B cell (primary cell): ENCODE results near the gene CAMK4. TPM values are rescaled to one million over a fixed set of nuclear protein-coding genes. Genes with fewer than 3 reads are reported as not detected.

Experiments
- ATAC-seq: fragments of 200-7000 bp; cut with Tn5 transposase; one replicate; pipeline ENCODE4 v1.10.0; 2021; ENCODE audit warnings: low read depth, mild to moderate bottlenecking, moderate number of reproducible peaks, moderate library complexity
- CTCF ChIA-PET: fragments of 350-600 bp; sonication (Branson Sonifier 250); formaldehyde crosslinking; loops from one replicate; lab custom pipeline; 2021; ENCODE audit warnings: antibody characterized with exemption, inconsistent platforms; lab: Charles Lee
- POLR2A ChIA-PET: fragments of 350-600 bp; sonication (Branson Sonifier 250); formaldehyde crosslinking; loops from one replicate; lab custom pipeline; 2021; ENCODE audit warnings: antibody characterized with exemption; lab: Charles Lee
- DNase-seq: peaks from one replicate; pipeline ENCODE4 v3.0.0; 2013
- H2AFZ ChIP-seq: 2 replicates; pipeline ENCODE4 v1.6.1; 2012; ENCODE audit warnings: mild to moderate bottlenecking, low read depth, low read length; ENCODE audit not compliant: insufficient read depth, poor library complexity, severe bottlenecking
- H3K27ac ChIP-seq, 2 donors: 1 replicate in 1 of 2; 2 replicates in 1 of 2; pipeline ENCODE4 v1.5.1; 2012 to 2013; ENCODE audit warnings: low read length in 2 of 2, mild to moderate bottlenecking in 2 of 2, moderate library complexity in 1 of 2
- H3K27me3 ChIP-seq, 4 experiments: fragments of 200-600 bp in 1 of 4; sonication (generic) in 1 of 4; replicated peaks in 1 of 4; 1 replicate in 2 of 4; 2 replicates in 2 of 4; pipeline versions ENCODE4 v1.6.1 to v1.7.0; 2013 to 2016; ENCODE audit warnings: low read length in 3 of 4, mild to moderate bottlenecking in 2 of 4, mixed read lengths in 1 of 4, moderate library complexity in 1 of 4; ENCODE audit not compliant: insufficient read depth in 4 of 4, control insufficient read depth in 3 of 4; ENCODE audit errors: control extremely low read depth in 1 of 4
- H3K36me3 ChIP-seq, 2 experiments: replicated peaks in 1 of 2; 1 replicate in 1 of 2; 2 replicates in 1 of 2; pipeline versions ENCODE4 v1.6.1 to v1.7.1; 2013; ENCODE audit warnings: low read length in 1 of 2; ENCODE audit not compliant: insufficient read depth in 2 of 2, control insufficient read depth in 1 of 2; ENCODE audit errors: control extremely low read depth in 1 of 2, extremely low read depth in 1 of 2
- H3K4me1 ChIP-seq, 2 donors: fragments of 200-600 bp in 1 of 2; sonication (generic) in 1 of 2; 1 replicate in 1 of 2; 2 replicates in 1 of 2; pipeline versions ENCODE4 v1.5.1 to v1.6.1; 2013 to 2017; ENCODE audit warnings: low read length in 2 of 2; ENCODE audit not compliant: control insufficient read depth in 2 of 2, insufficient read depth in 2 of 2
- H3K4me2 ChIP-seq: replicated peaks from 2 replicates; pipeline ENCODE3; 2012; ENCODE audit warnings: mild to moderate bottlenecking, low read depth, low read length; ENCODE audit not compliant: poor library complexity, severe bottlenecking
- H3K4me3 ChIP-seq, 5 experiments: fragments of 200-600 bp in 1 of 5; sonication (generic) in 1 of 5; 1 replicate in 3 of 5; 2 replicates in 2 of 5; pipeline versions ENCODE4 v1.5.1 to v1.7.0; 2011 to 2016; ENCODE audit warnings: low read length in 4 of 5, mild to moderate bottlenecking in 4 of 5, low read depth in 2 of 5, control low read depth in 1 of 5, moderate library complexity in 1 of 5; ENCODE audit not compliant: insufficient read depth in 1 of 5; ENCODE audit errors: control extremely low read depth in 1 of 5, extremely low read depth in 1 of 5
- H3K79me2 ChIP-seq: fragments of 200-600 bp; sonication (generic); one replicate; pipeline ENCODE4 v1.6.0; 2016; ENCODE audit warnings: low read length; ENCODE audit not compliant: control insufficient read depth, insufficient read depth
- H3K9ac ChIP-seq: fragments of 200-600 bp; sonication (generic); 2 replicates; pipeline ENCODE4 v1.6.1; 2017; ENCODE audit warnings: mild to moderate bottlenecking, low read length, moderate library complexity
- H3K9me3 ChIP-seq, 3 donors: one replicate each; pipeline versions ENCODE4 v1.6.1 to v1.7.1; 2013; ENCODE audit warnings: low read length in 2 of 3; ENCODE audit not compliant: control insufficient read depth in 2 of 3, insufficient read depth in 1 of 3; ENCODE audit errors: control extremely low read depth in 1 of 3
- H4K20me1 ChIP-seq: 2 replicates; pipeline ENCODE4 v1.6.0; 2012; ENCODE audit warnings: mild to moderate bottlenecking, low read length; ENCODE audit not compliant: insufficient read depth, control insufficient read depth, poor library complexity, severe bottlenecking
- H3K27ac Mint-ChIP-seq: one replicate; pipeline ENCODE4 v1.8.0; 2021; ENCODE audit warnings: mixed read lengths
- H3K27me3 Mint-ChIP-seq: one replicate; pipeline ENCODE4 v1.8.0; 2021; ENCODE audit warnings: mixed read lengths
- H3K4me1 Mint-ChIP-seq: one replicate; pipeline ENCODE4 v1.8.0; 2021; ENCODE audit warnings: mixed read lengths
- H3K4me3 Mint-ChIP-seq: one replicate; pipeline ENCODE4 v1.8.0; 2021; ENCODE audit warnings: mixed read lengths
- H3K9me3 Mint-ChIP-seq: one replicate; pipeline ENCODE4 v1.8.0; 2022; ENCODE audit warnings: mixed read lengths; ENCODE audit not compliant: insufficient read depth
- EZH2 ChIP-seq: IDR thresholded peaks from 2 replicates; pipeline ENCODE4 v1.6.1; 2012; ENCODE audit warnings: borderline replicate concordance, low read depth, mild to moderate bottlenecking, moderate library complexity, low read length; ENCODE audit not compliant: insufficient read depth, poor library complexity, severe bottlenecking
- WGBS: methylation state at CpG from one replicate; pipeline ENCODE4 v1.1.5; 2013; ENCODE audit warnings: missing lambda C conversion rate; ENCODE audit not compliant: insufficient coverage; 5-methylcytosine and 5-hydroxymethylcytosine counted together
- intact Hi-C: fragments of 100-400 bp; cut with micrococcal nuclease; formaldehyde crosslinking; loops from one replicate; pipeline ENCODE4 v1.10.0; 2022
- polyA plus RNA-seq: library from polyadenylated mRNA; depleted of rRNA; stranded (reverse); fragments of >200 nt; gene quantifications from 2 replicates; pipeline ENCODE4 v1.2.3, GENCODE V29; 2012
- total RNA-seq, 2 donors: library from RNA; stranded (reverse); fragments of 120-200 nt in 1 of 2; gene quantifications; 1 replicate in 1 of 2; 2 replicates in 1 of 2; pipeline versions ENCODE4 v1.2.3 to v1.2.4, GENCODE V29; 2013 to 2022
- TF ChIP-seq, protein P1 (sequence below): fragments of 200-600 bp; IDR thresholded peaks from one replicate; pipeline ENCODE4 v1.8.0; 2022; ENCODE audit warnings: antibody characterized with exemption, mild to moderate bottlenecking

CAMK4 gene
- total and polyA plus RNA-seq, 2 donors (not counting 1 experiment from before 2014, with no cell fraction given) = 0.78 to 4.8 TPM

DNA sequence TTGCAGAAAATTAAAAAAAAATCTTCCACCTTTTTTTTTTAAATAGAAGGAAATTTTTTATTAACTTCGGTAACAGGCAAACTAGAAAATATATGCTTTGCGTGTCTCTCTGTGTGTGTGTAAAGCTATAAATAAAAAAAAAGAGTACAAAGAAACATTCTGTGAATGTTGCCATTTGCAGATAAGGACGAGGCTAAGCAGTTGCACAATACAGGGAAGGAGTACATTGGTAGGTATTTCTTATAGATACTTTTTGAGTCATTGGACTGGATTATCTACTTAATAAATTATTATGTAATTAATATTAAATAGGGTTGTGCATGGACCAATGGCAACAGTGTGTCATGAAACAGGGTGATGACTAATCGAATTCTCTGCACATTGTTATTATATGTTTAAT is 102.4 kb downstream of the CAMK4 start:
- H3K36me3 ChIP-seq = no peaks in the 10 kb centered on the region
- intact Hi-C loops = no loop called here
- Mint-ChIP-seq H3K4me1 (no peaks in the 10 kb centered on the region), H3K27me3 (no peaks in the 10 kb centered on the region), H3K27ac (no peak overlapping the region), H3K9me3 (peaks cover 7% of the 10 kb centered on the region), H3K4me3 (no peak overlapping the region)
- no peak overlapping the region for H3K4me2 ChIP-seq
- DNase-seq (no peak), ATAC-seq (no peak)
- TF ChIP-seq, protein P1, sequence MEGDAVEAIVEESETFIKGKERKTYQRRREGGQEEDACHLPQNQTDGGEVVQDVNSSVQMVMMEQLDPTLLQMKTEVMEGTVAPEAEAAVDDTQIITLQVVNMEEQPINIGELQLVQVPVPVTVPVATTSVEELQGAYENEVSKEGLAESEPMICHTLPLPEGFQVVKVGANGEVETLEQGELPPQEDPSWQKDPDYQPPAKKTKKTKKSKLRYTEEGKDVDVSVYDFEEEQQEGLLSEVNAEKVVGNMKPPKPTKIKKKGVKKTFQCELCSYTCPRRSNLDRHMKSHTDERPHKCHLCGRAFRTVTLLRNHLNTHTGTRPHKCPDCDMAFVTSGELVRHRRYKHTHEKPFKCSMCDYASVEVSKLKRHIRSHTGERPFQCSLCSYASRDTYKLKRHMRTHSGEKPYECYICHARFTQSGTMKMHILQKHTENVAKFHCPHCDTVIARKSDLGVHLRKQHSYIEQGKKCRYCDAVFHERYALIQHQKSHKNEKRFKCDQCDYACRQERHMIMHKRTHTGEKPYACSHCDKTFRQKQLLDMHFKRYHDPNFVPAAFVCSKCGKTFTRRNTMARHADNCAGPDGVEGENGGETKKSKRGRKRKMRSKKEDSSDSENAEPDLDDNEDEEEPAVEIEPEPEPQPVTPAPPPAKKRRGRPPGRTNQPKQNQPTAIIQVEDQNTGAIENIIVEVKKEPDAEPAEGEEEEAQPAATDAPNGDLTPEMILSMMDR = no peak
- TF ChIP-seq EZH2 = no peak
- WGBS = 100% methylated on average over 2 of the region's 4 CpGs
- H2AFZ ChIP-seq = no peak overlapping the region
- no peak overlapping the region for H3K4me3 ChIP-seq
- no peaks in the 10 kb centered on the region for H3K79me2 ChIP-seq
- no peaks in the 10 kb centered on the region for H4K20me1 ChIP-seq
- no peaks in the 10 kb centered on the region for H3K27me3 ChIP-seq
- ChIA-PET CTCF (no interaction called here), POLR2A (no interaction called here)
- H3K9me3 ChIP-seq = peaks cover 0 to 2% (median 1%) of the 10 kb centered on the region in 3 donors
- no peak overlapping the region for H3K27ac ChIP-seq
- no peaks in the 10 kb centered on the region for H3K4me1 ChIP-seq
- no peak overlapping the region for H3K9ac ChIP-seq

DNA sequence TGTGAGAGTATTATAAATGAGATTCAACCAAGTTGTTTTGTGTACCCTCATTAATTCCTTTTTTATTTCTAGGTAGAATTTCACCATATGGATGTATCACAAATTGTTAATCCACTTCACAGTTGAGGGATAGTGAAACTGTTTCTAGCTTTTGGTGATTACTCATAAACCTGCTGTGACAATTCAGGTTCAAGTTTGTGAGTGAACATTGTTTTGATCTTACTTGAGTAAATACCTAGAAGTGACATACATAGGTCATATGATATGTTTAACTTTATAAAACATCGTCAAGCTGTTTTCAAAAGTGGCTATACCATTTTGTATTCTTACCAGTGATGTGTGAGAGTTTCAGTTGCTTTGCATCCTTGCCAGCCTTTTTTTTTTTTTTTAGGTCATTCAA is 112.9 kb downstream of the CAMK4 start:
- Histone ChIP-seq H3K79me2 (no peaks in the 10 kb centered on the region), H3K27ac (no peak overlapping the region), H3K9me3 (no peaks in the 10 kb centered on the region), H3K27me3 (peaks cover 0 to 3% (median 0%) of the 10 kb centered on the region in 4 experiments), H3K36me3 (no peaks in the 10 kb centered on the region), H3K9ac (no peak overlapping the region), H2AFZ (no peak overlapping the region), H3K4me3 (no peak overlapping the region), H4K20me1 (no peaks in the 10 kb centered on the region), H3K4me2 (no peak overlapping the region), H3K4me1 (no peaks in the 10 kb centered on the region)
- Mint-ChIP-seq H3K9me3 (no peaks in the 10 kb centered on the region), H3K27ac (no peak overlapping the region), H3K4me1 (no peaks in the 10 kb centered on the region), H3K4me3 (no peak overlapping the region), H3K27me3 (peaks cover 3% of the 10 kb centered on the region)
- CTCF ChIA-PET = no interaction called here
- ATAC-seq = no peak
- intact Hi-C loops = no loop called here
- no peak for DNase-seq
- TF ChIP-seq, protein P1 = no peak
- no peak for TF ChIP-seq EZH2
- POLR2A ChIA-PET = no interaction called here
- WGBS = no CpG with 5 or more reads among the region's 1 CpG
